Panc1 (cell line): ENCODE measurements around the gene FBLIM1. TPM values are rescaled to one million over a fixed set of nuclear protein-coding genes. Genes with fewer than 3 reads are reported as not detected.
"Not testable (repeated sequence)": the region's sequence is repeated elsewhere in the genome, so short reads cannot be mapped to it uniquely, and the experiment has no call there.

Experiments used
- ATAC-seq: fragments of 200-7000 bp; cut with Tn5 transposase; 2 replicates; pipeline ENCODE4 v1.9.1; 2020; ENCODE audit warnings: mild to moderate bottlenecking, moderate library complexity
- BruUV-seq: library from RNA; stranded (reverse); fragments of 400-500 nt; replicated peaks from 2 replicates; lab custom pipeline; 2021; lab: Mats Ljungman, UMichigan
- CTCF ChIA-PET: fragments of 300-600 bp; sonication (Branson Sonifier 250); formaldehyde crosslinking; loops from one replicate; lab custom pipeline; 2022; ENCODE audit warnings: antibody characterized with exemption; lab: Charles Lee
- POLR2A ChIA-PET: fragments of 300-600 bp; sonication (Branson Sonifier 250); formaldehyde crosslinking; loops from one replicate; lab custom pipeline; 2022; ENCODE audit warnings: antibody characterized with exemption; lab: Charles Lee
- DNase-seq: peaks from one replicate; pipeline ENCODE4 v3.0.0-alpha.2; 2010; ENCODE audit warnings: low read depth, low spot score
- H3K27ac ChIP-seq: 2 replicates; pipeline ENCODE4 v1.5.1; 2011; ENCODE audit warnings: mild to moderate bottlenecking, low read length, inconsistent platforms
- H3K27me3 ChIP-seq: fragments of 200-500 bp; sonication (Bioruptor generic); 2 replicates; pipeline ENCODE4 v1.6.0; 2014; ENCODE audit warnings: low read length, inconsistent platforms; ENCODE audit not compliant: control insufficient read depth, insufficient read depth
- H3K36me3 ChIP-seq: fragments of 200-500 bp; sonication (Bioruptor generic); 2 replicates; pipeline ENCODE4 v1.5.1; 2014; ENCODE audit warnings: inconsistent platforms, mild to moderate bottlenecking, low read length, moderate library complexity; ENCODE audit not compliant: control insufficient read depth, insufficient read depth
- H3K4me1 ChIP-seq: 2 replicates; pipeline ENCODE4 v1.5.1; 2011; ENCODE audit warnings: inconsistent platforms, mild to moderate bottlenecking, low read length, moderate library complexity; ENCODE audit not compliant: control insufficient read depth, insufficient read depth
- H3K4me3 ChIP-seq, 2 experiments: 2 replicates each; pipeline ENCODE4 v1.5.1; 2011 to 2012; ENCODE audit warnings: low read depth in 2 of 2, low read length in 2 of 2, mild to moderate bottlenecking in 2 of 2, inconsistent platforms in 1 of 2, moderate library complexity in 1 of 2
- H3K9me3 ChIP-seq: fragments of 200-500 bp; sonication (Bioruptor generic); 2 replicates; pipeline ENCODE4 v1.5.1; 2014; ENCODE audit warnings: low read depth, mild to moderate bottlenecking, inconsistent platforms, low read length, moderate library complexity; ENCODE audit not compliant: control insufficient read depth, insufficient read depth
- CTCF ChIP-seq: fragments of 450-650 bp; IDR thresholded peaks from 2 replicates; pipeline ENCODE4 v1.5.1; 2017; ENCODE audit warnings: mild to moderate bottlenecking
- POLR2AphosphoS5 ChIP-seq: IDR thresholded peaks from 2 replicates; pipeline ENCODE4 v1.6.1; 2012; ENCODE audit warnings: mild to moderate bottlenecking, low read depth, low read length, moderate library complexity
- REST ChIP-seq, 2 experiments: IDR thresholded peaks; 2 replicates each; pipeline ENCODE4 v1.6.1; 2011 to 2012; ENCODE audit warnings: low read depth in 2 of 2, control low read depth in 1 of 2, low read length in 1 of 2, mild to moderate bottlenecking in 1 of 2, moderate library complexity in 1 of 2; ENCODE audit not compliant: insufficient read depth in 1 of 2
- SIN3A ChIP-seq: IDR thresholded peaks from 2 replicates; pipeline ENCODE4 v1.6.1; 2012; ENCODE audit warnings: low read depth, mild to moderate bottlenecking, low read length, moderate library complexity, borderline replicate concordance; ENCODE audit not compliant: insufficient read depth
- TCF7L2 ChIP-seq: IDR thresholded peaks from 2 replicates; pipeline ENCODE4 v1.6.1; 2011; ENCODE audit warnings: mild to moderate bottlenecking, low read depth, low read length, inconsistent platforms
- in situ Hi-C: cut with HindIII; loops from 2 replicates; pipeline ENCODE4 v1.10.0; 2016; ENCODE audit warnings: low sequenced_read_pairs, low pct_unique_long_range_greater_than_20kb
- intact Hi-C: fragments of 100-400 bp; cut with micrococcal nuclease; formaldehyde crosslinking; loops from one replicate; pipeline ENCODE4 v1.10.0; 2022; ENCODE audit not compliant: unreplicated experiment
- total RNA-seq: library from RNA; stranded (reverse); gene quantifications from one replicate; pipeline ENCODE4 v1.2.1, GENCODE V29; 2021; ENCODE audit not compliant: unreplicated experiment

Gene FBLIM1
- total RNA-seq, 1 experiment from 2014 or later: 4.3 TPM

- peaks cover 12% of the 10 kb centered on the region for H3K4me1 ChIP-seq
- no peaks in the 10 kb centered on the region for H3K9me3 ChIP-seq
- in situ Hi-C loops (no loop called here), intact Hi-C loops (no loop called here)
- no peak overlapping the region for H3K4me3 ChIP-seq
- DNase-seq (no peak), ATAC-seq (no peak)
- H3K36me3 ChIP-seq: no peaks in the 10 kb centered on the region
- ChIA-PET POLR2A (no interaction called here), CTCF (no interaction called here)
- H3K27me3 ChIP-seq: no peaks in the 10 kb centered on the region
- BruUV-seq: no TSS peak
- no peak for TF ChIP-seq POLR2AphosphoS5
- no peak for TF ChIP-seq TCF7L2
- no peak for TF ChIP-seq REST (IDR thresholded peaks at IDR 0.05; ENCODE audit: insufficient read depth in 1 of 2, low read depth in 2 of 2, low read length in 1 of 2)
- TF ChIP-seq CTCF: no peak
- TF ChIP-seq SIN3A: no peak
- no peak overlapping the region for H3K27ac ChIP-seq
Measured at GRCh38 chr1:15826810-15827507, 68.4 kb downstream of the FBLIM1 start.

- H3K27ac ChIP-seq, H3K4me3 ChIP-seq, ATAC-seq, in situ Hi-C loops, H3K9me3 ChIP-seq, DNase-seq, POLR2A ChIA-PET, H3K36me3 ChIP-seq, H3K27me3 ChIP-seq, CTCF ChIA-PET, BruUV-seq, intact Hi-C loops: not testable (repeated sequence)
- H3K4me1 ChIP-seq: peaks cover 16% of the 10 kb centered on the region
Measured at GRCh38 chr1:15827567-15827966, 69.0 kb downstream of the FBLIM1 start.

- H3K9me3 ChIP-seq, ATAC-seq, intact Hi-C loops, POLR2A ChIA-PET, DNase-seq, CTCF ChIA-PET, BruUV-seq, H3K36me3 ChIP-seq, H3K27ac ChIP-seq, in situ Hi-C loops, H3K4me3 ChIP-seq, H3K27me3 ChIP-seq: not testable (repeated sequence)
- peaks cover 19% of the 10 kb centered on the region for H3K4me1 ChIP-seq
Measured at GRCh38 chr1:15828931-15829330, 70.3 kb downstream of the FBLIM1 start.
